Cardiac septum (tissue), 1 donor: ENCODE measurements around the gene USP14. TPM values are rescaled to one million over a fixed set of nuclear protein-coding genes. Genes with fewer than 3 reads are reported as not detected.

Source experiments
- DNase-seq: peaks from one replicate; pipeline ENCODE4 v3.0.0-alpha.2; 2020; ENCODE audit warnings: low spot score
- intact Hi-C: fragments of 100-400 bp; cut with DNase I; formaldehyde crosslinking; loops from one replicate; pipeline ENCODE4 v1.14.0; 2022
- total RNA-seq: library from RNA; stranded (reverse); fragmentation: NEBNext Ultra II Directional; extraction: Animal tissue kit (Norgen Biotek cat#: 25700); gene quantifications from one replicate; pipeline ENCODE4 v1.2.1, GENCODE V29; 2021
- donor health status: DM: no; HTN: no; CAD: no.

Gene USP14
- total RNA-seq, 1 donor from 2014 or later = 44.3 TPM

- intact Hi-C loops = loop anchor here (5.0 kb wide), 1 partner anchor 111 kb away; the partner anchor contains the start of gene THOC1
- DNase-seq = no peak
Observed at GRCh38 chr18:156514-157230, 1.7 kb upstream of the USP14 start.

GRCh38 chr18:159037-159652, 788 bp downstream of the USP14 start:
- DNase-seq = no peak
- intact Hi-C loops = loop anchor here (5.0 kb wide), 1 partner anchor 108 kb away; the partner anchor contains the start of gene THOC1

GRCh38 chr18:159933-160332, 1.6 kb downstream of the USP14 start:
- intact Hi-C loops = loop anchor here (5.0 kb wide), 1 partner anchor 107 kb away; the partner anchor contains the start of gene THOC1
- DNase-seq = no peak

GRCh38 chr18:160831-161570, 2.6 kb downstream of the USP14 start:
- intact Hi-C loops = no loop called here
- DNase-seq = no peak

GRCh38 chr18:172361-172760, 14.0 kb downstream of the USP14 start:
- intact Hi-C loops = no loop called here
- DNase-seq = no peak

- intact Hi-C loops = no loop called here
- no peak for DNase-seq
Observed at GRCh38 chr18:179499-179898, 21.1 kb downstream of the USP14 start.

GRCh38 chr18:181711-182110, 23.4 kb downstream of the USP14 start:
- no peak for DNase-seq
- intact Hi-C loops = no loop called here

GRCh38 chr18:183769-184168, 25.4 kb downstream of the USP14 start:
- no peak for DNase-seq
- intact Hi-C loops = no loop called here

GRCh38 chr18:189254-189653, 30.9 kb downstream of the USP14 start:
- no peak for DNase-seq
- intact Hi-C loops = no loop called here

GRCh38 chr18:191725-192124, 33.4 kb downstream of the USP14 start:
- intact Hi-C loops = no loop called here
- DNase-seq = no peak

- no peak for DNase-seq
- intact Hi-C loops = no loop called here
Observed at GRCh38 chr18:192801-193200, 34.4 kb downstream of the USP14 start.

GRCh38 chr18:195651-196050, 37.3 kb downstream of the USP14 start:
- DNase-seq = no peak

GRCh38 chr18:199214-199613, 40.9 kb downstream of the USP14 start:
- DNase-seq = no peak
- intact Hi-C loops = no loop called here

More at GRCh38 chr18:195651-196050, 37.3 kb downstream of the USP14 start:
- intact Hi-C loops = no loop called here

GRCh38 chr18:199768-200167, 41.4 kb downstream of the USP14 start:
- DNase-seq = no peak
- intact Hi-C loops = no loop called here

GRCh38 chr18:210075-210474, 51.7 kb downstream of the USP14 start:
- no peak for DNase-seq
- intact Hi-C loops = no loop called here

GRCh38 chr18:210733-211132, 52.4 kb downstream of the USP14 start:
- DNase-seq = no peak
- intact Hi-C loops = no loop called here

- intact Hi-C loops = no loop called here
- DNase-seq = no peak
Observed at GRCh38 chr18:211582-211981, 53.2 kb downstream of the USP14 start.

GRCh38 chr18:212780-213179, 54.4 kb downstream of the USP14 start:
- intact Hi-C loops = no loop called here
- DNase-seq = no peak

- intact Hi-C loops = no loop called here
- DNase-seq = no peak
Observed at GRCh38 chr18:213505-213904, 55.1 kb downstream of the USP14 start.

- DNase-seq = no peak
- intact Hi-C loops = no loop called here
Observed at GRCh38 chr18:213966-214365, 55.6 kb downstream of the USP14 start.
